Heart left ventricle (tissue), 13 donors: ENCODE results near the gene COPG2.

Experiments
- POLR2A ChIP-seq, 2 donors: fragments of 450-650 bp; IDR thresholded peaks; one replicate each; pipeline ENCODE4 v1.6.1; 2017; ENCODE audit warnings: antibody characterized with exemption in 2 of 2, mild to moderate bottlenecking in 2 of 2, moderate library complexity in 2 of 2
- TF ChIP-seq, protein P1 (sequence below), 12 donors: fragments of 200-600 bp; sonication (generic) in 4 of 12; IDR thresholded peaks; one replicate each; pipeline versions ENCODE4 v1.5.0 to v1.8.0; 2018 to 2022; ENCODE audit warnings: antibody characterized with exemption in 12 of 12, mild to moderate bottlenecking in 5 of 12
- donor health status: ischemic (EF 13 %, LVEDD 7.1; RV severe dilation, severe dysfunction).
- donor health status: DM: no; HTN: yes; CAD: no.
- donor health status: DM: no; HTN: no; CAD: no.
- donor health status: ischemic (EF 25% LVEDD 6.9; RV normal size, moderate dysfunction).
- donor health status: ischemic (EF 25% LVEDD 5.7; RV mildly dilated, moderate dysfunction).
- donor health status: ischemic (EF 35%, LVEDD 5.7; RV mildly dilated, moderate dysfunction).
- donor health status: nonischemic (EF 11% LVEDD 7.7; RV severe dilation, severe dysfunction).
- donor health status: DM: yes; HTN: yes; CAD: no.
- donor health status: PGD.
- donor health status: ischemic (EF 29% LVEDD 5.4; RV normal size, mild dysfunction).
- donor health status: nonischemic (EF 23%, LVEDD 6.1; RV moderate dilation, normal function).

DNA sequence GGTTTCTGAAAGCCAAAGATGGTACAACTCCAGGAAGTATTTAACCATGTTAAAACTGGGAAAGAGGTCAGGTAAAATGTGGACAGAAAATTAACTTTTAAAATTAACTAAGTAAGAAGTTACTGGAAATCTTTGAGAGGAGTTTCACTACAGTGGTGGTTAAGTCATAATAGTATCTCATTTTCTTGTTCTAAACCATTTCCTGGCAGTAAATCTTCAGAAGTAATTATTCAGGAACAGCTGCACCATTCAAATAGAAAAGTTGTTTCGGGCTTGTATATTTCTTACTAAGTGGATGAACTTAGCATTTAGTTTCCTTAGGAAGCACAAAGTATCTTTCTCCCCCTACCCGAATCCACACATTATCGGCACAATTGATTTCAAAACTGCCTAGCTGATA lies 27.1 kb downstream of the COPG2 start:
- no peak for TF ChIP-seq POLR2A (IDR thresholded peaks at IDR 0.05)
- TF ChIP-seq, protein P1, sequence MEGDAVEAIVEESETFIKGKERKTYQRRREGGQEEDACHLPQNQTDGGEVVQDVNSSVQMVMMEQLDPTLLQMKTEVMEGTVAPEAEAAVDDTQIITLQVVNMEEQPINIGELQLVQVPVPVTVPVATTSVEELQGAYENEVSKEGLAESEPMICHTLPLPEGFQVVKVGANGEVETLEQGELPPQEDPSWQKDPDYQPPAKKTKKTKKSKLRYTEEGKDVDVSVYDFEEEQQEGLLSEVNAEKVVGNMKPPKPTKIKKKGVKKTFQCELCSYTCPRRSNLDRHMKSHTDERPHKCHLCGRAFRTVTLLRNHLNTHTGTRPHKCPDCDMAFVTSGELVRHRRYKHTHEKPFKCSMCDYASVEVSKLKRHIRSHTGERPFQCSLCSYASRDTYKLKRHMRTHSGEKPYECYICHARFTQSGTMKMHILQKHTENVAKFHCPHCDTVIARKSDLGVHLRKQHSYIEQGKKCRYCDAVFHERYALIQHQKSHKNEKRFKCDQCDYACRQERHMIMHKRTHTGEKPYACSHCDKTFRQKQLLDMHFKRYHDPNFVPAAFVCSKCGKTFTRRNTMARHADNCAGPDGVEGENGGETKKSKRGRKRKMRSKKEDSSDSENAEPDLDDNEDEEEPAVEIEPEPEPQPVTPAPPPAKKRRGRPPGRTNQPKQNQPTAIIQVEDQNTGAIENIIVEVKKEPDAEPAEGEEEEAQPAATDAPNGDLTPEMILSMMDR (IDR thresholded peaks at IDR 0.05), result no peak
